HG03108 (cell line): Measurements from ENCODE around the gene GNG8.

Experiments
- ATAC-seq: cut with Tn5 transposase; IDR thresholded peaks from one replicate; pipeline ENCODE4 v1.9.1; 2021; ENCODE audit warnings: moderate library complexity; ENCODE audit not compliant: unreplicated experiment

GNG8 gene

DNA sequence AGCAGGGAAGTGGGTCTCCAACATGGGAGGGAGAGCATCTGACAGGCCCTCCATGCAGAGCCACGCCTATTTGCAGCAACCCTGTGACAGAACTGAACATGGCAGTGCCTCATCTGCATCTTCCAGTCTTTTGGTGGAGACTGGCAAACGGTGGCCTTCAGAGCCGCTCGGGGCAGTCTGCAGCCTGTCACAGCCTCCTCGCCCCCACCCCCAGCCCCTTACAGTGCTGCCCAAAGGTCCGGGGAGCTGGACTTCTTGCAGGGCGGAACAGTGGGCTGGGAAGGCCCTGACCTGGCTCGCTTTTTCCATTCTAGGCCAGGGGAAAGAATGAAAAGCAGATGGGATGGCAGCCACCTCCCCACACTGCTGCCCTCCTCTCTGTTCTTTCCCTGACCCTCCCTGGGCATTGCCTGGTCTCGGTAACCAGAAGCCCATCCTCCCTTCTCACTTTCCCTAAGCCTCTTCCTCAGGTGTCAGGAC lies 32.2 kb downstream of the GNG8 start:
- ATAC-seq: no peak

DNA sequence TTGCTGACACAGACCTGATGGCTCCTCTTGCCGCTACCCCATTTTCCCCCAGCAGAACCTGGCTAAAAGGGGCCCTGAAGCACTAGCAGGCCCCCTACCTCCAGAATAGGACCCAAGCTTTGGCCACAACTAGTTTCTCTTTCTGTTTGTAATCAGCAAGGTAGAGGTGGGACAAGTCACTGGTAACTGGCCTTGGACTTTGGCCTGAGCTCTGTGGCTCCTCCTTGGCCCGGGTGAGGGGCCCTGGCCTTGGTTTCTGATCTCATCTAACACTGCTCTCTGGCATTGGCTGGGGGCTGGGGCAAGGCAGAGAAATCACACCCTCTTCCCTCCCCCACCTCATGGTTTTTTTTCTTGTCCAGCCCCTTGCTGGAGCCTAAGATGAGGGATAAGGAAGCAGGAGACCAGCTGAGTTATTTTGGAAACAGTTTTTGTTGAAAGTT lies 32.8 kb downstream of the GNG8 start:
- no peak for ATAC-seq

DNA sequence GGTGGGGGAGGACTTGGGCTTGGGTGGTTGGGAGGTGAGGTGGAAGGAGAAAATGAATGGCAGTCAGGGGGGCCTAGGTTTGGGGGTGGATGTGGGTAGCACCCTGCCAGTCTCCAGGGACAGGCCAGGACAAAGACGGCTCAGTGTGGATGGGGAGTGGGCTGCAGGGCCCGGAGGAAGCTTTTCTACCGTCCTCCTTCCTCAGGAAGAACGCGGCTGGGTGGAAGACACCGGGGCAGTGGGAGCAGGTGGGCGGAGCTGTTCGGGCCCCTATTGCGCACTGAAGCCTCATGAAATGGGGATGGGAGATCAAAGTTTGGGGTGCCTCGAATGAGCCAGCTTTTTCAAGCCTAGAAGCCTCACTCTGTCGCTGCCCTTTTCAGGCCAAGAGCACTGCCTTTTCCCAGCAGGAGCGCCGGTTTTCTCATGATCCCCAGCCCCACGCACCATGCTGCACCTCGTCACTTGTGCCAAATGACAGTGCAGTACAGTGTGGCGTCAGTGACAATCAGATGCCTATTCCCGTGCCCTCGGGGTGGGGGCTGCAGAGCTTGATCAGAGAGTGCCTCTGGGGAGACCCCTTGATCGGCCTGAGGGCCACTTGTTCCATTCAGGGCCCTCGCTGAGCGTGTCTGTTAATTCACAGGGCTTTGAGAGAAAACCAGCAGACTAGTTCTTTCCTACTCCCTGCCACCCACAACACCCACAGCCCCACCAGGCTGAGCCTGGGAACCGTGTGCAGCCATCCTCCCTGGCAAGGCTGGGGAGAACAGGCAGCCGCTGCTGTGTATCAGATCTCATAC lies 33.4 kb downstream of the GNG8 start:
- ATAC-seq: no peak

DNA sequence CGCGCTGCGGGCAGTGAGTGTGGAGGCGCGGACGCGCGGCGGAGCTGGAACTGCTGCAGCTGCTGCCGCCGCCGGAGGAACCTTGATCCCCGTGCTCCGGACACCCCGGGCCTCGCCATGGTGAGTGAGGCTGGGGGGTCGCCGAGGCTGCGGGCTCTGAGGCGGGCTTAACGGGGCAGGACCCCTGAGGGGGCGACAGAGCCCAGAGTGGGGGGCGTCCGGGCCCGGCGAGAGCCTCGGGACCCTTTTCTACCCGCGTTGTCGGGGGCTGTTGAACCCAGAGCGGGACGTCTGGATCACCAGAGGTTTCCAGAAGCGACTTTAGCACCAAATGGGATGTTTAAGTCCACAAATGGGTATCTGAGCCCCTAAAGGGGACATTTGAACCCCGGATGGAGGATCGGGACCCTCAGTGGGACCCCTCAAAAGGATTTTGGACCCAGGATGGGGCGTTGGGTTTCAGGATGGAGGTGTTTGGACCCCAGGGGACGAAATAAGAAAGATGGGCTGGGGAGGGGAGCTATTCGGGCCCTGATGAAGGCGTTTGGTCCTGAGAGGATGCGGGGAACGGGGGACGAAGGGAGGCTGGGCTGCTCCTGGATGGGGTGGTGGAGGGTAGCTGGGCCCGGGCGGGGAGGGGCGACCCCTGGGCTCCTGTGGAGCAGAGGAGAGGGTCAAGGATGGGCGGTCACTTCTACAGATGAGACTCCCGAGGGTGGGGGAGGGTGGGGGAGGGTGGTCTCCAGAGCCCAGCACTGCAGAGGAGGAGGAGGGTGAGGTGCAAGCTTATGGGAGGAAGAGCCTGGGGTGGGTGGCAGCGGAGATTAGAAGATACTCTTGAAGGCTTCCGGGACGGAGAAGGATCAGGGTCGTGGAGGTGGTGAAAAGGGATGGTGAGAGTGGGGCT lies 34.4 kb downstream of the GNG8 start, which contains the start of gene CALM3:
Gene CALM3, plus strand, starts transcription at position 13 of the 907 bp plus-strand sequence. Its CDS starts 105 bp downstream, at position 118.
- no peak for ATAC-seq

GRCh38 chr19:46600384-46601317 lies 35.4 kb downstream of the GNG8 start:
- peak; percentile 77 for ATAC-seq

GRCh38 chr19:46599716-46600373 lies 36.2 kb downstream of the GNG8 start:
- ATAC-seq: no peak

DNA sequence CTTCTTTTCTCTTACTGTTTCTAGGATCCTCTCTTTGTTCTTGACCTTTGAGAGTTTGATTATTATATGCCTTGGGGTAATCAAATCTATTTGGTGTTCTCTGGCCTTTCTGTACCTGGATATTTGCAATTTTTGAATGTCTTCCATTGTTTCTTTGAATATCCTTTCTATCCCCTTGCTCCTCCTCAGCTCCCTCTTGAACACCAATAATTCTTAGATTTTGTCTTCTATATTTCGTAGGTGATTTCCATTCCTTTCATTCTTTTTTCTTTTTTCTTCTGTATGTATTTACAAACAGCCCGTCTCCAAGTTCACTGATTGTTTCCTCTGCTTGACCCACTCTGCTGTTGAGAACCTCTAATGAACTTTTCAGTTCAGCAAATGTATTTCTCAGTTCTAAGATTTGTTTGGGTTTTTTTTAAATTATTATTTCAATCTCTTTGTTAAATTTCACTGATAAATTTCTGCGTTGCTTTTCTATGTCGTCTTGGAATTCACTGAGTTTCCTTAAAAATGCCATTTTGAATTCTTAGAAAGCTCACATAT lies 37.6 kb downstream of the GNG8 start:
- ATAC-seq: no peak

- no peak for ATAC-seq
These were observed 40.0 kb downstream of the GNG8 start for GRCh38 chr19:46596008-46596407.

- no peak for ATAC-seq
These were observed 44.1 kb downstream of the GNG8 start for GRCh38 chr19:46591870-46592269.

- ATAC-seq: no peak
These were observed 44.7 kb downstream of the GNG8 start for GRCh38 chr19:46591254-46591653.

DNA sequence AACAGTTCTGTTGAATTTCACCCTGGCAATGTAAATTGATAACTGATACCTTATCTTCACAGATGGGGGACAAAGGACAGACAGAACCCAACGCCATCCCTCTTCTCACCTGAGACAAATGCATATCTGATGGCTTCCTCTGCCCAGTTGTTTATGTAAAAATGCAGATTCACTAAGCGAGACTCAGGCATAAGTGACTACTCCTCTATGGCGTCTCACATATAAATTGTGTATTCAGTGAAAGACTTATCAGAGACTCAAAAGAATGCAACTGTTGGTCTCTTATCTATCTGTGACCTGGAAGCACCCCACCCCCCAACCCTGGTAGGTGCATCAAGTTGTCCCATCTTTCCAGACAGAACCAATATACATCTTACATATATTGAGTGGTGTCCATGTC lies 48.1 kb downstream of the GNG8 start:
- ATAC-seq: no peak

DNA sequence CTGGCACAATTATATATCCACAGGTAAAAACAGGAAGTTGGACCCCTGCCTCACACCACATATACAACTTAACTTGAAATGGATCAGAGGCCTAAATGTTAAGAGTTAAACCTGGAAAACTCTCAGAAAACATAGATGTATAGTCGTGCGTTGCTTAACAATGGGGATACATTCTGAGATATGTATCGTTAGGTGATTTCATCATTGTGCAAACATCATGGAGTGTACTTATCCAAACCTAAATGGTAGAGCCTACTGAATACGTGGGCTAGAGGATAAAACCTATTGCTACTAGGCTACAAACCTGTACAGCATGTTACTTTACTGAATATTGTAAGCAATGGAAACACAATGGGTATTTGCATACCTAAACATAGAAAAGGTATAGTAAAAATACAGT lies 49.7 kb downstream of the GNG8 start:
- no peak for ATAC-seq

GRCh38 chr19:46585539-46585938 lies 50.5 kb downstream of the GNG8 start:
- no peak for ATAC-seq
